Epithelial cell of proximal tubule (primary cell): Measurements from ENCODE around the gene THAP8. TPM values are rescaled to one million over a fixed set of nuclear protein-coding genes. Genes with fewer than 3 reads are reported as not detected.

ENCODE experiments used
- DNase-seq: peaks from one replicate; pipeline ENCODE4 v3.0.0-alpha.2; 2011; ENCODE audit warnings: low read depth
- H3K4me3 ChIP-seq: 2 replicates; pipeline ENCODE4 v1.5.1; 2011; ENCODE audit warnings: low read depth, mild to moderate bottlenecking, low read length
- CTCF ChIP-seq: conservative IDR thresholded peaks from 2 replicates; pipeline ENCODE4 v1.5.1; 2012; ENCODE audit warnings: low read depth, mild to moderate bottlenecking, low read length
- total RNA-seq: library from RNA; depleted of rRNA; stranded (reverse); fragments of >200 nt; gene quantifications from 2 replicates; pipeline ENCODE4 v1.2.3, GENCODE V29; 2015

The THAP8 gene
- total RNA-seq, 1 donor from 2014 or later = 7.0 TPM

- no peak overlapping the region for H3K4me3 ChIP-seq
- DNase-seq = no peak
- no peak for TF ChIP-seq CTCF
These were observed 39.6 kb upstream of the THAP8 start for GRCh38 chr19:36093687-36094086.

GRCh38 chr19:36093146-36093662, 39.1 kb upstream of the THAP8 start:
- H3K4me3 ChIP-seq = no peak overlapping the region
- DNase-seq = no peak
- TF ChIP-seq CTCF = no peak

- no peak overlapping the region for H3K4me3 ChIP-seq
- no peak for DNase-seq
- no peak for TF ChIP-seq CTCF
These were observed 38.5 kb upstream of the THAP8 start for GRCh38 chr19:36092566-36092965.

- TF ChIP-seq CTCF = no peak
- no peak for DNase-seq
- H3K4me3 ChIP-seq = no peak overlapping the region
These were observed 37.0 kb upstream of the THAP8 start for GRCh38 chr19:36090910-36091695.

- no peak overlapping the region for H3K4me3 ChIP-seq
- no peak for TF ChIP-seq CTCF
- DNase-seq = no peak
These were observed 35.8 kb upstream of the THAP8 start for GRCh38 chr19:36089847-36090246.

GRCh38 chr19:36086326-36086725, 32.2 kb upstream of the THAP8 start:
- DNase-seq = no peak
- H3K4me3 ChIP-seq = no peak overlapping the region
- TF ChIP-seq CTCF = no peak
